ENCODE results near the gene REXO2.

Gene REXO2

DNA sequence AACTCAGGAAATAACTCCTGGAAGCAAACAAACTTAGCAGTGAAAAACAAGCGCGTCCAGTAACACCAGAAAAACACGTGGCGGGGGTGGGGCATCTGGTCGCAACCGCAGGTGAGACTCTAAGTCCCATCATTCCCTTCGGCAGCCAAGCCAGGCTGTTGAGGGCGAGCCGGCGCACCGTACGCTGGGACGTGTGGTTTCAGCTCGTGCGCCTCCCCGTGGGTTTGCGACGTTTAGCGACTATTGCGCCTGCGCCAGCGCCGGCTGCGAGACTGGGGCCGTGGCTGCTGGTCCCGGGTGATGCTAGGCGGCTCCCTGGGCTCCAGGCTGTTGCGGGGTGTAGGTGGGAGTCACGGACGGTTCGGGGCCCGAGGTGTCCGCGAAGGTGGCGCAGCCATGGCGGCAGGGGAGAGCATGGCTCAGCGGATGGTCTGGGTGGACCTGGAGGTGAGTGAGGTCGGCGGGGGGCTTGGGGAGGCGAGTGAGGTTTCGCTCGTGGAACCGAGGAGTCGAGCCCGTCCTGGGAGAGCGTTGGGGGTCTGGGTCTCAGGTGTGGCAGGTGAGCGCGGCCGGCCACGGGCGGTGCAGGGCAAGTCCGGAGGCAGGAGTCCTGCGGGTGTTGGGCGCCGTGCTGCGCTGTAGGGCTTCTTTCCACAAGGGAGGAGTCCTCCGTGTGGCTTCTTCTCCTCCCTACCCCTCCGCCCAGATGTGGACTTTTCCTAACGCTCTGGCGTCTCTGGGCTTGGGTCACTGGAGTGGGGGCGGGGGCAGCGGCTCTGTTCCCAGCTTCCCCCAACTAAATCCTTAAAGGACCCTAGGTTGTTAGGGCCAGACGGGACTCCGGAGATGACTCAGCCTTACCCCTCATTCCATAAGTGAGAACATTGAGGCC lies at the start of gene REXO2:
REXO2 (plus strand) TSS at position 239 of the 892 bp plus-strand sequence; CDS start at position 301, 62 bp downstream.
- peak; percentile 97 for DNase-seq (ENCODE audit: low spot score)

DNA sequence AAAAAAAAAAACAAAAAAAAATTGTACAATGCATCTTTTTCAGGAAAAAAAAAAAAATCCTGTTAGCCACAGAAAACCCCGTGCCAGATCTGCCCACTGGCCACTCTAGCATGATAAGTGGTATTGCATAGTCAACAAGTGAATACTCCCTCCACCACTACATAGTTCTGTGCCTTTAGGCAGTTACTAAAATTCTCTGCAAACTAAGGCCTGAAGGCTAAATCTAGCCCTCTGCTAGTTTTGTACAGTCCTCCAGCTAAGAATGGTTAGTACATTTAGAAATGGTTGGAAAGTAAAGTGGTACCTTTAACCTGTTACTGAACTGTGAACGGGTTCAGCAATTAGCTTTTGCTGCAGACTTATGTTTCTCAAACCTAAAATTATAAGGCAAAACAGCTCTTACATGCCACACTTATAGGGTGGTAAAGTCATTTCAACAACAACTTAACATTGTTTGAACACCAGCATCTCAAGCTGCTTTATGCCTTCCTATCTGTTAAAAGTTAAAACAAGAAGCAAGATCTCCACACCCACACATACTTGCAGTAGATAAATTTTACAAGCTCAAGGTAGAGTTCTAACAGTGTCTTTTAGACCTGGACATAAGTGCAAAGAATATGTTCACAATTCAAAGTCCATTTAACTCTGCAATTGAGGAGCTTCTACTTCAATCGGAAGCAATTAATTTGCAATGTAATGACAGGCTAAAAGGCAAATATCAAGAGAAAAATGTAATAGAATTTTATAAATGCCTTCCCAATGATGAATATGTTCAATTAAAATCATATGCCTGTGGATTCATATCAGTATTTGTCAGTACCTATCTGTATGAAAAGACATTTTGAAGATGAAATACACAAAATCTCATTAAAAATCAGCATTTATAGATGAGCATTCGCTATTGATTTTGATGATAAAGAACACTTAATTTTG lies 46.3 kb upstream of the REXO2 start:
- DNase-seq (ENCODE audit: low spot score), result peak; percentile 37

- no peak for DNase-seq (ENCODE audit: low spot score)
These were observed 43.5 kb upstream of the REXO2 start for GRCh38 chr11:114395736-114396135.

GRCh38 chr11:114396916-114397315 lies 42.4 kb upstream of the REXO2 start:
- DNase-seq (ENCODE audit: low spot score), result no peak

DNA sequence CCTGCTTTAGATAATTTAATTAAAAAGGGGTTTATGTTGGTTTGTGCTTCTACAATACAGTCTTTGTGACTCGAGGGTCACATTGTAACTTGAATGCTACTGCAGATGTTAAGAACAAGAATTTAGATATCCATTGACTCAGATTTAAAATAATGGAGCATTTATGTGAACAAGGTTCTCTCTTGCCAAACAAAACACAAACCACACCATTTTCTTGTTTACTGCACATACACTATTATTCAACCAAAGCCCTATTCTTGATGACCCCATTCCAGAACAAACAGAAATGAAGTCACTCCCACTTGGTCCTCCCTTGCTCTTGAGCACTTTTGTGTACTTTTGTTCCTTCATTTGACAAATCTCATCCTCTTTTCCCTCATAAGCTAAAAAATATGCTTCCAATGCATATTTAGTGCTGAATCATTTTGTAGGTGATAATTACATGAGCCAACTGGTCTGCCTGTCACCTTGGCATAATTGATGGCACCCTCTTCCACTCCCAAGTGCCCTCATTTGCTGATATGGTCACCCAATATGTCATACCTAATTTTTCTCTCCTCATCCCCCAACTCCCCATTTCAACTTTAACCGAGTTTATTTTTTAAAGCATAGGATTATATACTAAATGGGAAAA lies 41.8 kb upstream of the REXO2 start:
- DNase-seq (ENCODE audit: low spot score), result no peak

DNA sequence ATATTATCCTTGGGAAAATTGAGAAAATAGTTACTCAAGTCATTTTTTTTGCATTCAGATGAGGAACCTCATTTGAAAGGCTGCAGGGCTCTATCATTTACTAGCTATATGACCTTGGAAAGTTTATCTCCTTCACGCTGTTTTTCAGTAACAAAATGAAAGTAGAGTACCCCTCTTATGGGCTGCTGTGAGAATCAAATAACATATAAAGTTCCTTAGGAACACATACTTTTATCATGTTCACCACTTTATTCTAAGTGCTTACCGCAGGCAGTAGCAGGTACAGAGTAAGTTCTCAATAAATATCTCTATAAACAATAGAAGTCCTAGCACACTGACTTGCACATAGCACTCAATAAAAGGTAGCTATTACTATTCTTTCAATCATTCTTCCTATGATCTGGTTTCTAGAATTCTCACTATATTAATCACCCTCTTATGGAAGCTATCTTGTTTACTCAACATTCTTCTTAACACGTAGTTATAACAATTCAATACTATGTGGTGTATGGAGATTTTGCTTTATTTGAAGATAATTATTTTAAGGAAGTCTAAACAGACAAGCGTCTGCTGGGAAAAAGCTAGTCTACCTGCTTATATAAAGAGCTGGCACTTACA lies 40.9 kb upstream of the REXO2 start:
- DNase-seq (ENCODE audit: low spot score), result no peak

DNA sequence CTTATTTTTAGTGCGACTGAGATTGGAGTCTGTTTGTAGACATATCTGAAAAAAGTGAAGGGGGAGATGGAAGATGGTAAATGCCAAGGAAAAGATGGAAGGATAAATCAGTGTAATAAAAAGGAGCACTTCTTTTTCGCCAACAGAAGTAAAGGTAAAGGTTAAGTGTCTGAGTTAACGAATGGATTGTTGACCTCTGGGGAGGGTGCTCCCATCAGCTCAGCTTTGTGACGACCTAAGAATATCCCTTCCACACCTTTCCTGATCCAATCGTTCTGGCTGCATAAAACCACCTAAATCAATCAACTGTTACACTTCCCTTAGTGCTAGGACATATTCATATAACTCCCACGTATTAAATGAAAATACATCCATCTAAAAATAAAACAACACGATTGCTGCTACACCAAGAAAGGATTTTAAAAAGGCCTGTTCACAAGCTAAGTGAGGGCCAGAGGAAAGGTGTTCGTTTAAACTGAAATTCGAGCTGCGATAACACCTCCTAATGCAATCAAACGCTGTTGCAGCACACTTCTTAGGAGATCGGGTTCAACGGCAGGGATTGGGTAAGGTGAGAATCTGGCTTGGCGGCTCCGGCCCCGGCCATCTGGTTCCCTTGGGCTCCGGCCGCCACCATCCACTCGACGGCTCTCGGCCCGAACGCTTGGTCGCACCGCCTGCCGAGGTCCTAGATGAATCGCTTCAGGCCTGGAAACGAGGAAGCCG lies 39.6 kb upstream of the REXO2 start:
- peak; percentile 55 for DNase-seq (ENCODE audit: low spot score)

- DNase-seq (ENCODE audit: low spot score), result peak; percentile 97
These were observed 38.9 kb upstream of the REXO2 start, which contains the start of the genes C11orf71 and RBM7 for GRCh38 chr11:114400216-114400914. Gene C11orf71 (minus strand): TSS chr11:114400511. CDS start chr11:114400331, 180 bp downstream. Gene RBM7 (plus strand): TSS chr11:114400666. CDS start chr11:114400672, 6 bp downstream.

DNA sequence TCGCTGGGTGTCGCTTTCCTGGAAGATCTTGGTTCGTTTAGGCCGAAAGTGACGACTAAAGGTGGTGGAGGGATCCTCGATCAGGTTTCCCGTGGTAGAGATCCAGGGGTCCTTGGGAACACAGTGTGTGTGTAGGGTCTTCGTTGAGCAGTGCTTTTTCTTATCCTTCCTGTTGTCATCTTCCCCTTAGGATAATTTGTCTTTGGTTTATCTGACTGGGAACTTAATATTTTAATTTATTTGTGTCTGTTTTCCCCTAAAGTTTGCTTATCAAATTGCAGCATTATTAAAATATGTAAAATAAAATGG lies 38.4 kb upstream of the REXO2 start:
- DNase-seq (ENCODE audit: low spot score), result no peak

- DNase-seq (ENCODE audit: low spot score), result no peak
These were observed 38.0 kb upstream of the REXO2 start for GRCh38 chr11:114401311-114401710.

DNA sequence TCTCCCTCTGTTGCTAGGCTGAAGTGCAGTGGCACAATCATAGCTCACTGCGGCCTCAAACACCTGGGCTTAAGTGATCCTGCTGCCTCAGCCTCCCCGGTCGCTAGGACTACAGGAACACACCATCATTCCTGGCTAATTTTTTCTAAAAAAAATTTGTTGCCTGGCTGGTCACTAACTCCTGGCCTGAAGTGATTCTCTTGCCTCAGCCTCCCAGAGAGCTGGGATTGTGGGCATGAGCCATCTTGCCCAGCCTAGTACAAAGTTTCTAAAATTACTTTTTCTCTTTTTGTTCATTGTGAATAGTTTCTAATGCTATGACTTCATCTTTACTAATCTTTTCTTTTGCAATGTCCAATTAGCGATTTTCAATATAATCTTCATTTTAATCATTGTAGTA lies 26.3 kb upstream of the REXO2 start:
- no peak for DNase-seq (ENCODE audit: low spot score)

- no peak for DNase-seq (ENCODE audit: low spot score)
These were observed 25.3 kb upstream of the REXO2 start for GRCh38 chr11:114413958-114414357.

DNA sequence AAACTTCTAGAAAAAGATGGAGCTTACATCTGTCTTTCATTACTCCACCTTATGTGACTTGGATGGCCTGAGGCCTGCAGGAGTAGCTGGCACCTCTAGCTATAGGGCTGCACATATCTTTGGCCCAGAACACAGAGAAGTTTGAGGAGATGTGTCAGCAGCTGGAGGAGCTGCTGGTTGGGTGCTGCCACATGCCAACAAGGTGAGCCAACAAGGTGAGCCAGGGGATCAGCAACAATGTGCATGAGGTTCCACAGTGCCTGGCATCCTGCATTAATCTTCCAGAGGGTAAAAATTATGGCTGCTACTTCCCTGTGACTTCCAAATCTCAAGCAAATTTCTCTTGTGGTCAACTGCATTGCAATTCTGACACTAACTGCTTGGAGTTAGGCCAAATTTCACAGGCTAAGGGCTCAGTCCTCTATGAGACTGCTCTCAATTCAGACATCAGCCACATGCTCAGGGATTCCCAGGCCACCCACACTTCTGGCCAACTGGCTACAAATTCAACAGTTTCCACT lies 22.8 kb upstream of the REXO2 start:
- peak; percentile 45 for DNase-seq (ENCODE audit: low spot score)

DNA sequence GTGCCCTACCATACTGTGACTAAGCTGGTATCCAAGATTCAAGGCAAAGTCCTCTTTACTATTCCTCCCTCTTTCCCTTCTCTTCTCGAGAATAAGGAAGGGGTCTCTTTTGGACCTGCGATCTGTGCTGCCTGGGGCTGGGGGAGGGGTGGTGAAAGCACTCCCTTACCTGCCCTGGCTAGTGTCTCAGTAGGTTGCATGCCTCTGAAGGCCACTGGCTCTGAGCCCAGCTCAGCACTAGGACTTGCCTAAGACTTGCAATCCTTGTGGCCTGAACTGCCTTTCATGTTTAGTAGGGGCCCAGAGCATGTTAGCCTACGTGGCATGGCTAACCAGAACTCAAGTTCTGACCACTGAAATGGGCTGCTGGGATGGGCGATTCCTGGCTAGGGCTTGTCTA lies 13.0 kb upstream of the REXO2 start:
- DNase-seq (ENCODE audit: low spot score), result no peak

GRCh38 chr11:114430290-114430689 lies 9.0 kb upstream of the REXO2 start:
- no peak for DNase-seq (ENCODE audit: low spot score)

DNA sequence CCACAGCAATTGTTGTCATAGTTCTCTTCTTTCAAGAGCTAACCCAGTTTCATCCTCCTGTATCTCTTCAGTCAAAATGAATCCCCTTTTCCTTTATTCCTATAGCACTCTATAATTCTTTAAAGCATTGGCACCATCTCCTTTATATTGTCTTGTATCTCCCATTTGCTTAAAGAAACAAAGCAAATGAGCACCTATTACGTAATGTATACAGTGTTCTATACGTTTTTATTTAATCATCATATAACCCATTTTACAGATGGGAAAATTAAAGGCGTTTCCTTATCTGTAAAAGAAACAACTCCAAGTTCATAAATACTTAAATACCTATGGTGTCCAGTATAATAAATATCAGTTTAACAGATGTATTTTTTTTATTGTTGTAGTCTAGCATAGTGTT lies 6.4 kb upstream of the REXO2 start:
- DNase-seq (ENCODE audit: low spot score), result no peak

DNA sequence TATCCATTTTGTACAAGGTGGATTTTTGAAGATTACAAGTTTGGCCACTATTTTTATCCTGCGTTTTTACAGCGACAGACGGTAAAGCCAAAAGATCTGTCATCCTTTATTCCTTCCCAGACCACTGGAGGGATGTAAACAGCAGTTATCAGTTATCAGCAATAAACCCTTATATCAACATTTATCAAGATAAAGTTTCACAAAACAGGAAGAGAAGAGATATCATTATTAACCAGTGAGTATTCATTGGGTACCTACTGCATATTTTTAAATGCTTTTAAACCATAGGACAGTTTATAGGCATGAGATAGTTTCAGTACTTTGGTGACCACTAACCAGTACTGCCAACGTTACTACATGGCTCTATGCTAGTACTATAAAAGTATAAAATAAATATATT lies 5.9 kb upstream of the REXO2 start:
- no peak for DNase-seq (ENCODE audit: low spot score)

DNA sequence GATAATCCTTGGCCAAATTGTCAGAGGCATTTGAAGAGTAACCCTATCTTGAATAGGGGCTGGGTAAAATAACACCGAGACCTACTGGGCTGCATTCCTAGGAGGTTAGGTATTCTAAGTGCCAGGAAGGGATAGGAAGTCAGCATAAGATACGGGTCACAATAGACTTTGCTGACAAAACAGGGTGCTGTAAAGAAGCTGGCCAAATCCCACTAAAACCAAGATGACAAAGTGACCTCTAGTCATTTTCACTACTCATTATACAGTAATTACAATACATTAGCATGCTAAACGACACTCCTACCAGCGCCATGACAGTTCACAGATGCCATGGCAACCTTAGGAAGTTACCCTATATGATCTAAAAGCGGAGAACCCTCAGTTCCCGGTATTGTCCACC lies 964 bp upstream of the REXO2 start:
- DNase-seq (ENCODE audit: low spot score), result no peak

GRCh38 chr11:114440121-114440860 lies 1.0 kb downstream of the REXO2 start:
- DNase-seq (ENCODE audit: low spot score), result peak; percentile 29

Data from GM03348 (cell line).